Upper lobe of right lung (tissue), 1 donor: ENCODE measurements around the gene HDAC7. TPM values are rescaled to one million over a fixed set of nuclear protein-coding genes. Genes with fewer than 3 reads are reported as not detected.
A peak's percentile ranks its signal among the peaks of the same experiment; 100 is the strongest.
"Not testable (repeated sequence)": the region's sequence is repeated elsewhere in the genome, so short reads cannot be mapped to it uniquely, and the experiment has no call there.

ENCODE experiments used
- ATAC-seq: fragments of 200-7000 bp; cut with Tn5 transposase; one replicate; pipeline ENCODE4 v1.9.1; 2020; ENCODE audit warnings: mild to moderate bottlenecking, moderate library complexity
- DNase-seq: peaks from one replicate; pipeline ENCODE4 v3.0.0-alpha.2; 2020
- H3K27ac ChIP-seq: fragments of 200-600 bp; one replicate; pipeline ENCODE4 v1.8.0; 2022
- H3K27me3 ChIP-seq: fragments of 200-600 bp; one replicate; pipeline ENCODE4 v1.8.0; 2022; ENCODE audit warnings: mild to moderate bottlenecking
- H3K36me3 ChIP-seq: fragments of 200-600 bp; one replicate; pipeline ENCODE4 v1.8.0; 2022
- H3K4me1 ChIP-seq: fragments of 200-600 bp; one replicate; pipeline ENCODE4 v1.8.0; 2022
- H3K4me3 ChIP-seq: fragments of 200-600 bp; one replicate; pipeline ENCODE4 v1.8.0; 2022; ENCODE audit warnings: mild to moderate bottlenecking
- H3K9me3 ChIP-seq: fragments of 200-600 bp; one replicate; pipeline ENCODE4 v1.8.0; 2022
- intact Hi-C: fragments of 100-400 bp; cut with DNase I; formaldehyde crosslinking; loops from one replicate; pipeline ENCODE4 v1.11.0; 2022
- total RNA-seq: library from RNA; stranded (reverse); fragmentation: NEBNext Ultra II Directional; extraction: Animal tissue kit (Norgen Biotek cat#: 25700); gene quantifications from one replicate; pipeline ENCODE4 v1.2.1, GENCODE V29; 2021
- TF ChIP-seq, protein P1 (sequence below): fragments of 200-600 bp; IDR thresholded peaks from one replicate; pipeline ENCODE4 v1.8.0; 2022; ENCODE audit warnings: antibody characterized with exemption
- donor health status: DM: no; HTN: yes; CAD: no; lungs with severe emphysema.

The HDAC7 gene
- total RNA-seq, 1 donor from 2014 or later: 135 TPM

DNA sequence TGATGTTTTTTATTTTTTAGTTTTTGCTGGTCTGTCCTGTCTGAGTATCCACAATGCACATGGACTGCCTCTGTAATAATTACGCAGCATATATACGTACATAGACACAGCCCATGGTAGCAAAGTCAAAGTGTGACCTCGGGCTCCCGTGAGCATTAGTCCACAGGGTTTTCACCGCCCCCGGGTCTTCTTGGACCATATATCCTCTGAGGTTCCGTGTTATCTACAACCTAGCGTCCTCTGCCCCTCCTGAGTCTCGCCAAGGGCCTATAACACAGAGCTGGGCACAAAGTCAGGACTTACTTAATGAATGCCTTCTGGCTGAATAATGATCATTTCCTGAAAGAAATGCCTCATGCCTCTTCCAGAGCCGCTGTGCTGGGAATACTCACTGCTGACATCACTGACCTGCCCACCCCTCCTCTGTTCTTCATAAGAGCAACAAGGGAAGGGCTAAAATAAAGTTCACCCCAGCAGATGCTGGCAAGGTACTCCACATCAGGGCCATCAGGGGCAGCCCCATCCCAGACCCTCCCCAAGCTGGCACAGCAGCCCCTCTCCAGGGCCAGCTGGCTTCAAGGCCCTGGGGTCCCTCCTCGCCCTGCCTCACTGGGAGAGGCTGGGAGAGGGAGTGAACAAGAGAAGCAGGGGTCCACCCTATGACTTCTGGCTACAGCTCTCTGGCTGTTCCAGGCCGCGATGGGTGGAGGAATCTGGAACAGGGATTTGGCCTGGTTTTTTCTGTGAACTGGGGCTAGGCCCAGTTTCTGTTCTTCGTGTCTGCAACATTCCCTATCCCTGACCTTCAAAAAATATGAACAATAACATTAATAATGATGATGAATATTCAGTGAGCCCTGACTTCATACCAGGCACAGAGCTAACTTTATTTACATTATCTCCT is 7.9 kb downstream of the HDAC7 start:
- H3K27ac ChIP-seq: peak overlapping the region; percentile 97
- TF ChIP-seq, protein P1, sequence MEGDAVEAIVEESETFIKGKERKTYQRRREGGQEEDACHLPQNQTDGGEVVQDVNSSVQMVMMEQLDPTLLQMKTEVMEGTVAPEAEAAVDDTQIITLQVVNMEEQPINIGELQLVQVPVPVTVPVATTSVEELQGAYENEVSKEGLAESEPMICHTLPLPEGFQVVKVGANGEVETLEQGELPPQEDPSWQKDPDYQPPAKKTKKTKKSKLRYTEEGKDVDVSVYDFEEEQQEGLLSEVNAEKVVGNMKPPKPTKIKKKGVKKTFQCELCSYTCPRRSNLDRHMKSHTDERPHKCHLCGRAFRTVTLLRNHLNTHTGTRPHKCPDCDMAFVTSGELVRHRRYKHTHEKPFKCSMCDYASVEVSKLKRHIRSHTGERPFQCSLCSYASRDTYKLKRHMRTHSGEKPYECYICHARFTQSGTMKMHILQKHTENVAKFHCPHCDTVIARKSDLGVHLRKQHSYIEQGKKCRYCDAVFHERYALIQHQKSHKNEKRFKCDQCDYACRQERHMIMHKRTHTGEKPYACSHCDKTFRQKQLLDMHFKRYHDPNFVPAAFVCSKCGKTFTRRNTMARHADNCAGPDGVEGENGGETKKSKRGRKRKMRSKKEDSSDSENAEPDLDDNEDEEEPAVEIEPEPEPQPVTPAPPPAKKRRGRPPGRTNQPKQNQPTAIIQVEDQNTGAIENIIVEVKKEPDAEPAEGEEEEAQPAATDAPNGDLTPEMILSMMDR: no peak
- intact Hi-C loops: no loop called here
- H3K4me1 ChIP-seq: peaks cover 97% of the 10 kb centered on the region
- no peaks in the 10 kb centered on the region for H3K27me3 ChIP-seq
- H3K36me3 ChIP-seq: no peaks in the 10 kb centered on the region
- peak overlapping the region; percentile 45 for H3K4me3 ChIP-seq
- H3K9me3 ChIP-seq: no peaks in the 10 kb centered on the region
- DNase-seq: no peak
- no peak for ATAC-seq

- Histone ChIP-seq H3K27ac (peak overlapping the region; percentile 97), H3K4me3 (no peak overlapping the region), H3K27me3 (no peaks in the 10 kb centered on the region), H3K9me3 (no peaks in the 10 kb centered on the region), H3K36me3 (no peaks in the 10 kb centered on the region), H3K4me1 (peaks cover 97% of the 10 kb centered on the region)
- no peak for DNase-seq
- no peak for ATAC-seq
- TF ChIP-seq, protein P1: no peak
- intact Hi-C loops: no loop called here
Observed at GRCh38 chr12:47811072-47811396, 8.7 kb downstream of the HDAC7 start.

- H3K9me3 ChIP-seq, DNase-seq, H3K27me3 ChIP-seq, intact Hi-C loops, H3K36me3 ChIP-seq, H3K4me3 ChIP-seq, ATAC-seq: not testable (repeated sequence)
- H3K4me1 ChIP-seq: peaks cover 97% of the 10 kb centered on the region
- H3K27ac ChIP-seq: peak overlapping the region; percentile 97
Observed at GRCh38 chr12:47809518-47809917, 10.2 kb downstream of the HDAC7 start.

GRCh38 chr12:47808574-47809365 is 10.9 kb downstream of the HDAC7 start:
- Histone ChIP-seq H3K9me3 (no peaks in the 10 kb centered on the region), H3K4me1 (peaks cover 97% of the 10 kb centered on the region), H3K27me3 (no peaks in the 10 kb centered on the region), H3K4me3 (no peak overlapping the region), H3K27ac (peak overlapping the region; percentile 97), H3K36me3 (no peaks in the 10 kb centered on the region)
- ATAC-seq: peak; percentile 22
- TF ChIP-seq, protein P1: no peak
- DNase-seq: no peak
- intact Hi-C loops: no loop called here

DNA sequence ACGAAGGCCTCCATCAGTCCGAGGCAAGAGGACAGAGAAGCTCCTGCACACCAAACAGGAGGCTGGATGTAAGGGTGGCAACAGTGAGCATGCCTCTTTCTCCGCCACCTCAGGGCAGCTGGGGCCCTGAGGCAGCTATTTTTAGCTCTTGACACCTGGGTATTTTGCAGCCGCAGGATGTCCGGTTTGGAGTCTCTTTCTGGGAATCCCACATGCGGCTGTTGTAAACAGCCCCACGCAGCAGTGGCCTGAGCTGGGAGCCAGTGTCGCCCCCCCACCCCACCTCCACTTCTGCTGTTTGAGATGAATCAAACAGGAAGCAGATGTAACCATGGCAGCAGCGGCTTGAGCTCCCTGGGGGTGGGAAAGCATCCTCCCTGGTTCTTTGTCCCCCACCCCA is 11.7 kb downstream of the HDAC7 start:
- DNase-seq (peak; percentile 77), ATAC-seq (peak; percentile 2)
- Histone ChIP-seq H3K4me3 (peak overlapping the region; percentile 19), H3K4me1 (peaks cover 98% of the 10 kb centered on the region), H3K27me3 (no peaks in the 10 kb centered on the region), H3K9me3 (no peaks in the 10 kb centered on the region), H3K36me3 (no peaks in the 10 kb centered on the region), H3K27ac (peak overlapping the region; percentile 97)
- TF ChIP-seq, protein P1: no peak
- intact Hi-C loops: no loop called here

GRCh38 chr12:47807338-47807737 is 12.4 kb downstream of the HDAC7 start:
- no peaks in the 10 kb centered on the region for H3K36me3 ChIP-seq
- intact Hi-C loops: no loop called here
- TF ChIP-seq, protein P1: no peak
- DNase-seq (no peak), ATAC-seq (peak; percentile 7)
- H3K27ac ChIP-seq: peak overlapping the region; percentile 97
- no peaks in the 10 kb centered on the region for H3K9me3 ChIP-seq
- H3K4me1 ChIP-seq: peaks cover 100% of the 10 kb centered on the region
- no peak overlapping the region for H3K4me3 ChIP-seq
- no peaks in the 10 kb centered on the region for H3K27me3 ChIP-seq
